Right atrium auricular region (tissue), 2 donors: ENCODE measurements around the gene CAMTA1. TPM values are rescaled to one million over a fixed set of nuclear protein-coding genes. Genes with fewer than 3 reads are reported as not detected.
A peak's percentile ranks its signal among the peaks of the same experiment; 100 is the strongest.

Experiments used
- DNase-seq: peaks from one replicate; pipeline ENCODE4 v3.0.0-alpha.2; 2019; ENCODE audit warnings: low spot score
- H3K27ac ChIP-seq, 2 donors: fragments of 200-600 bp; sonication (generic); 1 replicate in 1 of 2; 2 replicates in 1 of 2; pipeline ENCODE4 v1.5.1; 2016 to 2019
- H3K27me3 ChIP-seq, 2 donors: fragments of 200-600 bp; sonication (generic); one replicate each; pipeline versions ENCODE4 v1.5.1 to v1.6.0; 2017 to 2019
- H3K36me3 ChIP-seq: fragments of 200-600 bp; sonication (generic); one replicate; pipeline ENCODE4 v1.5.1; 2016
- H3K4me1 ChIP-seq, 2 donors: fragments of 200-600 bp; sonication (generic); one replicate each; pipeline versions ENCODE4 v1.5.1 to v1.6.0; 2017 to 2019
- H3K4me3 ChIP-seq, 2 donors: fragments of 200-600 bp; sonication (generic); 1 replicate in 1 of 2; 2 replicates in 1 of 2; pipeline ENCODE4 v1.5.1; 2017 to 2019; ENCODE audit warnings: mild to moderate bottlenecking in 1 of 2, moderate library complexity in 1 of 2
- H3K9me3 ChIP-seq, 2 donors: fragments of 200-600 bp; sonication (generic); one replicate each; pipeline ENCODE4 v1.5.1; 2019
- total RNA-seq, 2 donors: library from RNA; depleted of rRNA; stranded (reverse); fragments of >200 nt; gene quantifications; one replicate each; pipeline ENCODE4 v1.1.0, GENCODE V29; 2016
- TF ChIP-seq, protein P1 (sequence below), 2 donors: fragments of 200-600 bp; sonication (generic); IDR thresholded peaks; one replicate each; pipeline ENCODE4 v1.5.1; 2019; ENCODE audit warnings: antibody characterized with exemption in 2 of 2

CAMTA1 gene
- total RNA-seq, 2 donors from 2014 or later = 132 to 190 TPM

GRCh38 chr1:7770997-7771822 is 986.0 kb downstream of the CAMTA1 start, which contains the start of gene VAMP3:
Gene VAMP3 (plus strand): TSS chr1:7771296. CDS start chr1:7771384, 88 bp downstream.
- Histone ChIP-seq H3K9me3 (no peaks in the 10 kb centered on the region), H3K4me3 (peak within 1 kb of the TSS; percentile 92 to 97), H3K27ac (peak within 1 kb of the TSS; percentile 89 to 91), H3K36me3 (peaks cover 18% of the 10 kb centered on the region), H3K27me3 (no peaks in the 10 kb centered on the region), H3K4me1 (peaks cover 0 to 15% of the 10 kb centered on the region in 2 donors)
- peak; percentile 88 for DNase-seq
- TF ChIP-seq, protein P1, sequence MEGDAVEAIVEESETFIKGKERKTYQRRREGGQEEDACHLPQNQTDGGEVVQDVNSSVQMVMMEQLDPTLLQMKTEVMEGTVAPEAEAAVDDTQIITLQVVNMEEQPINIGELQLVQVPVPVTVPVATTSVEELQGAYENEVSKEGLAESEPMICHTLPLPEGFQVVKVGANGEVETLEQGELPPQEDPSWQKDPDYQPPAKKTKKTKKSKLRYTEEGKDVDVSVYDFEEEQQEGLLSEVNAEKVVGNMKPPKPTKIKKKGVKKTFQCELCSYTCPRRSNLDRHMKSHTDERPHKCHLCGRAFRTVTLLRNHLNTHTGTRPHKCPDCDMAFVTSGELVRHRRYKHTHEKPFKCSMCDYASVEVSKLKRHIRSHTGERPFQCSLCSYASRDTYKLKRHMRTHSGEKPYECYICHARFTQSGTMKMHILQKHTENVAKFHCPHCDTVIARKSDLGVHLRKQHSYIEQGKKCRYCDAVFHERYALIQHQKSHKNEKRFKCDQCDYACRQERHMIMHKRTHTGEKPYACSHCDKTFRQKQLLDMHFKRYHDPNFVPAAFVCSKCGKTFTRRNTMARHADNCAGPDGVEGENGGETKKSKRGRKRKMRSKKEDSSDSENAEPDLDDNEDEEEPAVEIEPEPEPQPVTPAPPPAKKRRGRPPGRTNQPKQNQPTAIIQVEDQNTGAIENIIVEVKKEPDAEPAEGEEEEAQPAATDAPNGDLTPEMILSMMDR (IDR thresholded peaks at IDR 0.05) = no peak

DNA sequence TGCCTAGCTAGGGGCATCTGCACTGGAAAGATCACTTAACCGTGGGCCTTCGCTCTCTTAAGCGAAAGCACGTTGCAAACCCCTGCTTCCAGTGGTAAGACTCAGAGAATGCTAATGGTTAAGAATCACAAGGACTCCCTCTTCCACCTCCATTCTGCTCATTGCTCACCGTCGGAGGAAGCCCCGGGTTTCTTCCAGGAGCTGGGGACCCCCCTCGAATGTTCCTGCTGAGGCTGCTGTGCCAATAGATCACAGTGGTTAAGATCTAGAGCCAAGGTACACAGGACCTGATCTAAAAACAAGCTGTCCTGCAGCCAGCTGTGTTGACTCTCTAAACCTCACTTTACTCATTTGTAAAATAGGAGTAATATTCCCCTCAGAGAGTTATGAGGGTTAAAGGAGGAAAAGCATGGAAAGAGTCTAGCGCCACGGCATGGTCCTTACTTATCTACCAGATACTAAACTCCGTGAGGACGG is 986.6 kb downstream of the CAMTA1 start:
- TF ChIP-seq, protein P1 (IDR thresholded peaks at IDR 0.05) = no peak
- no peaks in the 10 kb centered on the region for H3K27me3 ChIP-seq
- H3K4me3 ChIP-seq = peak overlapping the region; percentile 92 to 97
- peaks cover 18% of the 10 kb centered on the region for H3K36me3 ChIP-seq
- no peak for DNase-seq
- peaks cover 0 to 15% of the 10 kb centered on the region in 2 donors for H3K4me1 ChIP-seq
- H3K27ac ChIP-seq = peak overlapping the region; percentile 89 to 91
- no peaks in the 10 kb centered on the region for H3K9me3 ChIP-seq

DNA sequence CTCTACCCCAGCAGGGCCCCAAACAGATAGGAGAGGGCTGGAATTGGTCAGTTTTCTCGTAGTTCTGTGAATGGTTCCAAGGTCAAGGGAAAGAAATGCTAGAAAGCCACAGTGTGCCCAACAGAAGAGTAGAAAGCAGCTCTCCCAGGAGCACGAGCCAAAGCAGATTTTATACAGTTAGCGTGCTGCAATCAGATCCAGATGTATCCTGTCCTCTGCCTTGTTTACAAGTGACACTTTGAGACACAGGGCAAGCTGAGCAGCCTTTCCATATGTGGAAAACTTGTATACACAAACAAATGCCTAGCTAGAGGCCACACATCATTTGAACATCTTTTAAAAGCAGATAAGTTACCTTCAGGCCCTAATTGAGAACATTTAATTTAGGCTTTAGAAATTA is 992.3 kb downstream of the CAMTA1 start:
- Histone ChIP-seq H3K4me1 (peaks cover 0 to 5% of the 10 kb centered on the region in 2 donors), H3K9me3 (no peaks in the 10 kb centered on the region), H3K4me3 (no peak overlapping the region), H3K27ac (no peak overlapping the region), H3K36me3 (peaks cover 58% of the 10 kb centered on the region), H3K27me3 (no peaks in the 10 kb centered on the region)
- no peak for DNase-seq
- TF ChIP-seq, protein P1 (IDR thresholded peaks at IDR 0.05) = no peak

- Histone ChIP-seq H3K4me3 (no peak overlapping the region), H3K4me1 (peaks cover 0 to 4% of the 10 kb centered on the region in 2 donors), H3K27ac (no peak overlapping the region), H3K36me3 (peaks cover 57% of the 10 kb centered on the region), H3K9me3 (no peaks in the 10 kb centered on the region), H3K27me3 (no peaks in the 10 kb centered on the region)
- TF ChIP-seq, protein P1 (IDR thresholded peaks at IDR 0.05) = no peak
- DNase-seq = no peak
Measured at GRCh38 chr1:7778133-7778628, 992.9 kb downstream of the CAMTA1 start.

GRCh38 chr1:7780976-7781375 is 995.7 kb downstream of the CAMTA1 start:
- H3K4me1 ChIP-seq = peaks cover 0 to 20% of the 10 kb centered on the region in 2 donors
- DNase-seq = no peak
- peaks cover 40% of the 10 kb centered on the region for H3K36me3 ChIP-seq
- no peak overlapping the region for H3K4me3 ChIP-seq
- TF ChIP-seq, protein P1 (IDR thresholded peaks at IDR 0.05) = no peak
- no peak overlapping the region for H3K27ac ChIP-seq
- H3K9me3 ChIP-seq = no peaks in the 10 kb centered on the region
- no peaks in the 10 kb centered on the region for H3K27me3 ChIP-seq
